ENCODE results near the gene C1QTNF9. TPM values are rescaled to one million over a fixed set of nuclear protein-coding genes. Genes with fewer than 3 reads are reported as not detected.

The C1QTNF9 gene
- total and polyA plus RNA-seq, 2 donors (not counting 1 experiment from before 2014, with no cell fraction given), result not detected

DNA sequence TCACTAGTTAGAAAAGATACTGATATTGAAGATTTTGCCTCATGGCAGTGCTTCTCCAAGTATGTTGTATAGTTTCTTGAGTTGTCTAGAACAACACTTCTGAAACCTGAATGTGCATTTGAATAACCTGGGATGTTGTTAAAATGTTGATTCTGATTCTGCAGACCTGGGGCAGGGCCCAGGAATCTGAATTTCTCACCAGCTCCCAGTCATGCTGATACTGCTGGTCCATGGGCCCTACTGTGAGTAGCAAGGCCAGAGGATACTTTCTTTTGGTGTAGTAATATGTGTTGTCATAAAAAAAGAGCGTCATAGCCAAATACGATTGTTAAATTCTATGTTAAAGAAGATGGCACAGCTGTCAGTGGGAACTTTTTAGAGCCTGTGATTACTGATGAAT, 41.6 kb upstream of the C1QTNF9 start:
- ATAC-seq (ENCODE audit: low read depth) (no peak), DNase-seq (no peak)
- peaks cover 27% of the 10 kb centered on the region for H3K79me2 ChIP-seq (ENCODE audit: control insufficient read depth, insufficient read depth, low read length)
- no peaks in the 10 kb centered on the region for H4K20me1 ChIP-seq (ENCODE audit: control insufficient read depth, insufficient read depth, low read length, poor library complexity, severe bottlenecking)
- intact Hi-C loops (cut with micrococcal nuclease), result no loop called here
- H2AFZ ChIP-seq (ENCODE audit: insufficient read depth, low read depth, low read length, poor library complexity, severe bottlenecking), result peak overlapping the region; percentile 83
- H3K27ac ChIP-seq (ENCODE audit: low read length in 2 of 2), result peak overlapping the region; percentile 58 to 71
- CTCF ChIA-PET, result interaction anchor here (1.0 to 1.3 kb wide), 2 partner anchors 11 to 39 kb away, joined by 3 to 4 read pairs; no protein-coding TSS in a partner anchor
- peak overlapping the region; percentile 90 for H3K4me3 Mint-ChIP-seq
- peak overlapping the region; percentile 68 for H3K4me2 ChIP-seq (replicated peaks; ENCODE audit: low read depth, low read length, poor library complexity, severe bottlenecking)
- no peaks in the 10 kb centered on the region for H3K9me3 ChIP-seq (ENCODE audit: control extremely low read depth in 1 of 3, control insufficient read depth in 2 of 3, insufficient read depth in 1 of 3, low read length in 2 of 3)
- peak overlapping the region in 2 of 5 experiments; percentile 51 to 66 for H3K4me3 ChIP-seq (ENCODE audit: control extremely low read depth in 1 of 5, extremely low read depth in 1 of 5, insufficient read depth in 1 of 5, low read depth in 2 of 5, low read length in 4 of 5)
- WGBS (ENCODE audit: insufficient coverage), result no CpG with 5 or more reads among the region's 2 CpGs
- H3K27me3 ChIP-seq (replicated peaks in 1 of 4; ENCODE audit: control extremely low read depth in 1 of 4, control insufficient read depth in 3 of 4, insufficient read depth in 4 of 4, low read length in 3 of 4), result no peaks in the 10 kb centered on the region
- peak overlapping the region; percentile 66 for H3K9ac ChIP-seq (ENCODE audit: low read length)
- H3K36me3 ChIP-seq (replicated peaks in 1 of 2; ENCODE audit: control extremely low read depth in 1 of 2, control insufficient read depth in 1 of 2, extremely low read depth in 1 of 2, insufficient read depth in 2 of 2, low read length in 1 of 2), result no peaks in the 10 kb centered on the region
- H3K27me3 Mint-ChIP-seq, result no peaks in the 10 kb centered on the region
- H3K4me1 Mint-ChIP-seq, result peaks cover 58% of the 10 kb centered on the region
- no peaks in the 10 kb centered on the region for H3K9me3 Mint-ChIP-seq (ENCODE audit: insufficient read depth)
- H3K4me1 ChIP-seq (ENCODE audit: control insufficient read depth in 2 of 2, insufficient read depth in 2 of 2, low read length in 2 of 2), result peaks cover 43 to 51% of the 10 kb centered on the region in 2 donors
- TF ChIP-seq, protein P1, sequence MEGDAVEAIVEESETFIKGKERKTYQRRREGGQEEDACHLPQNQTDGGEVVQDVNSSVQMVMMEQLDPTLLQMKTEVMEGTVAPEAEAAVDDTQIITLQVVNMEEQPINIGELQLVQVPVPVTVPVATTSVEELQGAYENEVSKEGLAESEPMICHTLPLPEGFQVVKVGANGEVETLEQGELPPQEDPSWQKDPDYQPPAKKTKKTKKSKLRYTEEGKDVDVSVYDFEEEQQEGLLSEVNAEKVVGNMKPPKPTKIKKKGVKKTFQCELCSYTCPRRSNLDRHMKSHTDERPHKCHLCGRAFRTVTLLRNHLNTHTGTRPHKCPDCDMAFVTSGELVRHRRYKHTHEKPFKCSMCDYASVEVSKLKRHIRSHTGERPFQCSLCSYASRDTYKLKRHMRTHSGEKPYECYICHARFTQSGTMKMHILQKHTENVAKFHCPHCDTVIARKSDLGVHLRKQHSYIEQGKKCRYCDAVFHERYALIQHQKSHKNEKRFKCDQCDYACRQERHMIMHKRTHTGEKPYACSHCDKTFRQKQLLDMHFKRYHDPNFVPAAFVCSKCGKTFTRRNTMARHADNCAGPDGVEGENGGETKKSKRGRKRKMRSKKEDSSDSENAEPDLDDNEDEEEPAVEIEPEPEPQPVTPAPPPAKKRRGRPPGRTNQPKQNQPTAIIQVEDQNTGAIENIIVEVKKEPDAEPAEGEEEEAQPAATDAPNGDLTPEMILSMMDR (IDR thresholded peaks at IDR 0.05), result no peak
- no peak for TF ChIP-seq EZH2 (IDR thresholded peaks at IDR 0.05; ENCODE audit: borderline replicate concordance, insufficient read depth, low read depth, low read length, poor library complexity, severe bottlenecking)
- H3K27ac Mint-ChIP-seq, result peak overlapping the region; percentile 91
- POLR2A ChIA-PET, result no interaction called here

DNA sequence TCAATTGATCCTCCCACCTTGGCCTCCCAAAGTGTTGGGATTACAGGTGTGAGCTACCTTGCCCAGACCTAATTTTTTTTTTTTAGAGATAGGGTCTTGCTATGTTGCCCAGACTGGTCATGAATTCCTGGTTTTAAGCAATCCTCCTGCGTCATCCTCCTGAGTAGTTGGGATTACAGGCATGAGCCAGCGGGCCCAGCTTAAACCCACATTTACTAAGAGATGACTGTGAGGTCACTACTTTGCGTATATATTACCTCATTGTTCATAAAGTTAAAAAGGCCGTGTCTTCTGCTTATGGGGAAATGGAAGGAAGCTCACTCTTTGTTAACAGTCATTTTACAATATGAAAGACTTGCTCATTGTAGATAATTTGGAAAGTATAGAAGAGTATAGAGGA, 39.6 kb upstream of the C1QTNF9 start:
- ChIA-PET POLR2A (no interaction called here), CTCF (interaction anchor here (0.7 to 3.5 kb wide), 8 partner anchors 8 to 104 kb away, joined by 3 to 16 read pairs (median 4); no protein-coding TSS in a partner anchor)
- no peaks in the 10 kb centered on the region for H3K36me3 ChIP-seq (replicated peaks in 1 of 2; ENCODE audit: control extremely low read depth in 1 of 2, control insufficient read depth in 1 of 2, extremely low read depth in 1 of 2, insufficient read depth in 2 of 2, low read length in 1 of 2)
- no peak overlapping the region for H3K9ac ChIP-seq (ENCODE audit: low read length)
- intact Hi-C loops (cut with micrococcal nuclease), result loop anchor here (2.0 to 10.0 kb wide), 8 partner anchors 43 to 1985 kb away; partner anchors contain the start of genes CDK8, MTMR6, PARP4 and SPATA13
- H2AFZ ChIP-seq (ENCODE audit: insufficient read depth, low read depth, low read length, poor library complexity, severe bottlenecking), result peak overlapping the region; percentile 76
- Mint-ChIP-seq H3K27me3 (no peaks in the 10 kb centered on the region), H3K27ac (no peak overlapping the region), H3K4me1 (peaks cover 74% of the 10 kb centered on the region), H3K4me3 (peak overlapping the region; percentile 89), H3K9me3 (ENCODE audit: insufficient read depth) (no peaks in the 10 kb centered on the region)
- no peaks in the 10 kb centered on the region for H3K27me3 ChIP-seq (replicated peaks in 1 of 4; ENCODE audit: control extremely low read depth in 1 of 4, control insufficient read depth in 3 of 4, insufficient read depth in 4 of 4, low read length in 3 of 4)
- no peaks in the 10 kb centered on the region for H3K9me3 ChIP-seq (ENCODE audit: control extremely low read depth in 1 of 3, control insufficient read depth in 2 of 3, insufficient read depth in 1 of 3, low read length in 2 of 3)
- peak overlapping the region in 1 of 2 donors; percentile 84 for H3K27ac ChIP-seq (ENCODE audit: low read length in 2 of 2)
- H4K20me1 ChIP-seq (ENCODE audit: control insufficient read depth, insufficient read depth, low read length, poor library complexity, severe bottlenecking), result no peaks in the 10 kb centered on the region
- TF ChIP-seq, protein P1 (IDR thresholded peaks at IDR 0.05), result no peak
- DNase-seq (no peak), ATAC-seq (ENCODE audit: low read depth) (no peak)
- H3K79me2 ChIP-seq (ENCODE audit: control insufficient read depth, insufficient read depth, low read length), result peaks cover 29% of the 10 kb centered on the region
- H3K4me1 ChIP-seq (ENCODE audit: control insufficient read depth in 2 of 2, insufficient read depth in 2 of 2, low read length in 2 of 2), result peaks cover 53 to 66% of the 10 kb centered on the region in 2 donors
- WGBS (ENCODE audit: insufficient coverage), result no CpG with 5 or more reads among the region's 4 CpGs
- H3K4me3 ChIP-seq (ENCODE audit: control extremely low read depth in 1 of 5, extremely low read depth in 1 of 5, insufficient read depth in 1 of 5, low read depth in 2 of 5, low read length in 4 of 5), result no peak overlapping the region
- no peak overlapping the region for H3K4me2 ChIP-seq (replicated peaks; ENCODE audit: low read depth, low read length, poor library complexity, severe bottlenecking)
